NB4 (cell line): ENCODE measurements around the gene ZNF816.

Experiments
- POLR2A ChIP-seq: IDR thresholded peaks from 2 replicates; pipeline ENCODE4 v1.6.1; 2011; ENCODE audit warnings: mild to moderate bottlenecking; ENCODE audit not compliant: insufficient read length; ENCODE audit errors: extremely low read depth
- TF ChIP-seq, protein P1 (sequence below): IDR thresholded peaks from one replicate; pipeline ENCODE4 v1.5.1; 2012; ENCODE audit warnings: low read depth, low read length

DNA sequence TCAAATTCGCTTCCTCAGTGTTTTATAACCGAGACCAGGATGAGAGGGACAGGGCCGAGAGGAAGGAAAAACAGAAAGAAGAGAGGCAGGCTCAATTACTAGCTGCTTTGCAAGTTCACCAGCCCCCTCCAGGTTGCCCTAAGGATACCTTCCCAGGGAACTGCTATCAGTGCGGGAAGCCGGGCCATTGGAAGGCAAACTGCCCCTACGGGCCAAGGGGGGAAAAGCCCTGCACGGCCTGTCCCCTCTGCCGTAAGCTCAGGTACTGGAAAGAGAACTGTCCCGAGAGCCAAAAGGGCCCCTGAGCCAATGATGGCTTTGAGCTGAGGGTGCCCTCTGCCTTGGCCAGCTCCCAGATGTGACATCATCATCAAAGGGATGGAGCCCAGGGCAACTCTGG is 47.8 kb upstream of the ZNF816 start:
- TF ChIP-seq, protein P1, sequence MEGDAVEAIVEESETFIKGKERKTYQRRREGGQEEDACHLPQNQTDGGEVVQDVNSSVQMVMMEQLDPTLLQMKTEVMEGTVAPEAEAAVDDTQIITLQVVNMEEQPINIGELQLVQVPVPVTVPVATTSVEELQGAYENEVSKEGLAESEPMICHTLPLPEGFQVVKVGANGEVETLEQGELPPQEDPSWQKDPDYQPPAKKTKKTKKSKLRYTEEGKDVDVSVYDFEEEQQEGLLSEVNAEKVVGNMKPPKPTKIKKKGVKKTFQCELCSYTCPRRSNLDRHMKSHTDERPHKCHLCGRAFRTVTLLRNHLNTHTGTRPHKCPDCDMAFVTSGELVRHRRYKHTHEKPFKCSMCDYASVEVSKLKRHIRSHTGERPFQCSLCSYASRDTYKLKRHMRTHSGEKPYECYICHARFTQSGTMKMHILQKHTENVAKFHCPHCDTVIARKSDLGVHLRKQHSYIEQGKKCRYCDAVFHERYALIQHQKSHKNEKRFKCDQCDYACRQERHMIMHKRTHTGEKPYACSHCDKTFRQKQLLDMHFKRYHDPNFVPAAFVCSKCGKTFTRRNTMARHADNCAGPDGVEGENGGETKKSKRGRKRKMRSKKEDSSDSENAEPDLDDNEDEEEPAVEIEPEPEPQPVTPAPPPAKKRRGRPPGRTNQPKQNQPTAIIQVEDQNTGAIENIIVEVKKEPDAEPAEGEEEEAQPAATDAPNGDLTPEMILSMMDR: no peak
- TF ChIP-seq POLR2A: no peak
